HEK293 (cell line): ENCODE measurements around the gene TANGO2.

Source experiments
- EGR2 ChIP-seq: fragments of 450-650 bp; formaldehyde crosslinking; IDR thresholded peaks from 2 replicates; pipeline ENCODE4 v1.5.1; 2016; ENCODE audit warnings: low read depth, missing biosample characterization, missing genetic modification characterization
- GLI4 ChIP-seq: fragments of 450-650 bp; formaldehyde crosslinking; IDR thresholded peaks from 2 replicates; pipeline ENCODE4 v1.5.1; 2016; ENCODE audit warnings: missing biosample characterization, missing genetic modification characterization
- KLF16 ChIP-seq: fragments of 450-650 bp; formaldehyde crosslinking; IDR thresholded peaks from 2 replicates; pipeline ENCODE4 v1.5.1; 2017; ENCODE audit warnings: missing biosample characterization, missing genetic modification characterization
- KLF8 ChIP-seq: fragments of 450-650 bp; formaldehyde crosslinking; IDR thresholded peaks from 2 replicates; pipeline ENCODE4 v1.5.1; 2016; ENCODE audit warnings: missing biosample characterization, missing genetic modification characterization
- MEIS1 ChIP-seq: sonication (generic); formaldehyde crosslinking; IDR thresholded peaks from 2 replicates; pipeline ENCODE4 v1.8.1; 2022; ENCODE audit warnings: missing genetic modification reagents, mild to moderate bottlenecking, borderline replicate concordance
- MYNN ChIP-seq: fragments of 450-650 bp; formaldehyde crosslinking; IDR thresholded peaks from 2 replicates; pipeline ENCODE4 v1.5.1; 2016; ENCODE audit warnings: missing biosample characterization, missing genetic modification characterization, borderline replicate concordance
- SCRT1 ChIP-seq: fragments of 450-650 bp; formaldehyde crosslinking; IDR thresholded peaks from 2 replicates; pipeline ENCODE4 v1.5.1; 2016; ENCODE audit warnings: missing biosample characterization, missing genetic modification characterization, borderline replicate concordance
- SCRT2 ChIP-seq: fragments of 450-650 bp; formaldehyde crosslinking; IDR thresholded peaks from 2 replicates; pipeline ENCODE4 v1.5.1; 2016; ENCODE audit warnings: missing biosample characterization, missing genetic modification characterization
- SP3 ChIP-seq: fragments of 450-650 bp; formaldehyde crosslinking; IDR thresholded peaks from 2 replicates; pipeline ENCODE4 v1.5.1; 2016; ENCODE audit warnings: missing biosample characterization, missing genetic modification characterization
- WT1 ChIP-seq: fragments of 450-650 bp; formaldehyde crosslinking; IDR thresholded peaks from 2 replicates; pipeline ENCODE4 v1.5.1; 2016; ENCODE audit warnings: missing biosample characterization, missing genetic modification characterization
- ZBTB20 ChIP-seq: fragments of 450-650 bp; formaldehyde crosslinking; IDR thresholded peaks from 2 replicates; pipeline ENCODE4 v1.5.1; 2016; ENCODE audit warnings: missing biosample characterization, missing genetic modification characterization
- ZBTB21 ChIP-seq: fragments of 450-650 bp; formaldehyde crosslinking; IDR thresholded peaks from 2 replicates; pipeline ENCODE4 v1.5.1; 2017; ENCODE audit warnings: missing biosample characterization, missing genetic modification characterization
- ZFP37 ChIP-seq: fragments of 450-650 bp; formaldehyde crosslinking; IDR thresholded peaks from 2 replicates; pipeline ENCODE4 v1.5.1; 2016; ENCODE audit warnings: missing biosample characterization, missing genetic modification characterization
- ZFP69B ChIP-seq: fragments of 450-650 bp; formaldehyde crosslinking; IDR thresholded peaks from 2 replicates; pipeline ENCODE4 v1.5.1; 2016; ENCODE audit warnings: missing biosample characterization, missing genetic modification characterization
- ZNF121 ChIP-seq: fragments of 450-650 bp; formaldehyde crosslinking; IDR thresholded peaks from 2 replicates; pipeline ENCODE4 v1.5.1; 2016; ENCODE audit warnings: missing biosample characterization, missing genetic modification characterization
- ZNF23 ChIP-seq: fragments of 450-650 bp; formaldehyde crosslinking; IDR thresholded peaks from 2 replicates; pipeline ENCODE4 v1.5.1; 2016; ENCODE audit warnings: missing biosample characterization, missing genetic modification characterization, borderline replicate concordance
- ZNF404 ChIP-seq: fragments of 450-650 bp; formaldehyde crosslinking; IDR thresholded peaks from 2 replicates; pipeline ENCODE4 v1.5.1; 2017; ENCODE audit warnings: missing biosample characterization, missing genetic modification characterization
- ZNF514 ChIP-seq: fragments of 450-650 bp; formaldehyde crosslinking; IDR thresholded peaks from 2 replicates; pipeline ENCODE4 v1.5.1; 2016; ENCODE audit warnings: missing biosample characterization, missing genetic modification characterization
- ZNF561 ChIP-seq: fragments of 450-650 bp; IDR thresholded peaks from 2 replicates; pipeline ENCODE4 v1.5.1; 2018; ENCODE audit warnings: missing biosample characterization, missing genetic modification characterization, borderline replicate concordance
- ZNF571 ChIP-seq: fragments of 450-650 bp; formaldehyde crosslinking; IDR thresholded peaks from 2 replicates; pipeline ENCODE4 v1.5.0; 2017; ENCODE audit warnings: missing biosample characterization, missing genetic modification characterization
- ZNF610 ChIP-seq: fragments of 450-650 bp; formaldehyde crosslinking; IDR thresholded peaks from 2 replicates; pipeline ENCODE4 v1.5.1; 2016; ENCODE audit warnings: missing biosample characterization, missing genetic modification characterization, borderline replicate concordance
- ZNF843 ChIP-seq: fragments of 450-650 bp; formaldehyde crosslinking; IDR thresholded peaks from 2 replicates; pipeline ENCODE4 v1.5.1; 2016; ENCODE audit warnings: missing biosample characterization, missing genetic modification characterization
- ZSCAN16 ChIP-seq: fragments of 450-650 bp; formaldehyde crosslinking; IDR thresholded peaks from 2 replicates; pipeline ENCODE4 v1.5.1; 2016; ENCODE audit warnings: missing biosample characterization, missing genetic modification characterization
- TF ChIP-seq, protein P1 (sequence below): fragments of 450-650 bp; formaldehyde crosslinking; IDR thresholded peaks from 2 replicates; pipeline ENCODE4 v1.5.1; 2017; ENCODE audit warnings: missing biosample characterization, missing genetic modification characterization
- TF ChIP-seq, protein P2 (sequence below): fragments of 450-650 bp; formaldehyde crosslinking; IDR thresholded peaks from 2 replicates; pipeline ENCODE4 v1.5.1; 2016; ENCODE audit warnings: missing biosample characterization, missing genetic modification characterization, low read depth
- TF ChIP-seq, protein P3 (sequence below): fragments of 450-650 bp; formaldehyde crosslinking; IDR thresholded peaks from 2 replicates; pipeline ENCODE4 v1.5.1; 2016; ENCODE audit warnings: missing biosample characterization, missing genetic modification characterization
- TF ChIP-seq, protein P4 (sequence below): fragments of 450-650 bp; formaldehyde crosslinking; IDR thresholded peaks from 2 replicates; pipeline ENCODE4 v1.5.1; 2017; ENCODE audit warnings: missing biosample characterization, mild to moderate bottlenecking, missing genetic modification characterization, moderate library complexity
- TF ChIP-seq, protein P5 (sequence below): fragments of 450-650 bp; formaldehyde crosslinking; IDR thresholded peaks from 2 replicates; pipeline ENCODE4 v1.5.1; 2016; ENCODE audit warnings: missing biosample characterization, missing genetic modification characterization
- TF ChIP-seq, protein P6 (sequence below): fragments of 450-650 bp; formaldehyde crosslinking; IDR thresholded peaks from 2 replicates; pipeline ENCODE4 v1.5.1; 2016; ENCODE audit warnings: missing biosample characterization, missing genetic modification characterization
- TF ChIP-seq, protein P7 (sequence below): fragments of 450-650 bp; formaldehyde crosslinking; IDR thresholded peaks from 2 replicates; pipeline ENCODE4 v1.5.1; 2016; ENCODE audit warnings: missing biosample characterization, missing genetic modification characterization, borderline replicate concordance

The TANGO2 gene

DNA sequence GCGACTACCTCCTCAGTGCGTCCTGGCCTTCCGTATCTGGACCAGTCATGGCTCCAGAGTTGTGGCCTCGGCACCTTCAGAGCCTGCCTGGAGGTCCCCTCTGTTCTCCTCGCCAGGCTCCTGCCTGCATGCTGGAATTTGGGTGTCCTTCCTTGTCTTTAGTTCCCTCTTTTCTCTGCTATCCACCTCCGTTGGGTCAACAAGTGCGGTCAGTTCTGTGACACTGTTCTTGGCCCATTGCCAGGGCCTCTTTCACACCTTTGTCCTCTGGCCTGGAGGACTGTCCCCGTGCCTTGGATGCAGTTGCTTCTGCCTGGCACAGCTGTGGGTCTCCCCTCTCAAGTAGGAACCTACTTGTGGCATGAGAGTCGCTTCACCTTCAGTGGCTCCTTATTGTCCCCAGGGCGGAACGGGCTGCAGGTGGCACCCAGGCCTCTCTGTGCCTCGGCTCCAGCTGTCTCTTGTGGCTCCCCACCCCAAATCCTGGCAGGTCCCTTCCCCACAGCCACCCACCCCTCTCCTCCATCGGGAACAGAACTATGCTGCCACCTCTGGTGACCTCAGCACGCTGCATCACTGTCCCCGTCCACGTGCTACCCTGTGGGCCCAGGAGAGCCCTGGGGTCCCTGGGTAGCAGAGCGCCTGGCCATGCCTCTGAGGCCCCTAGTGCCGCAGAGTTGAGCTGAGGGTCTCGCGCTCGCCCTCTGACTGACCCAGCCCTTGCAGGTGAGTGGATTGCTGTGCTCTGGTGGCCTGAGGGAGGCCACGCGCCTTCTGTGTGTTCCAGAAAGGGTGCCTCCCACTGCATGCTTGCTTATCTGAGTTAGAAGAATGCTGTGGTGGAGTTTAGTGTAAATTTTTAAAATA lies 63.9 kb downstream of the TANGO2 start (continued):
- TF ChIP-seq ZSCAN16 (tag by site-specific recombination) = no peak
- TF ChIP-seq SCRT2 (tag by site-specific recombination) = peak; percentile 72
- TF ChIP-seq KLF8 (tag by site-specific recombination) = no peak
- TF ChIP-seq ZFP37 (tag by site-specific recombination) = no peak
- TF ChIP-seq EGR2 (tag by site-specific recombination) = no peak
- no peak for TF ChIP-seq ZNF571 (tag by site-specific recombination)
- TF ChIP-seq, protein P1, sequence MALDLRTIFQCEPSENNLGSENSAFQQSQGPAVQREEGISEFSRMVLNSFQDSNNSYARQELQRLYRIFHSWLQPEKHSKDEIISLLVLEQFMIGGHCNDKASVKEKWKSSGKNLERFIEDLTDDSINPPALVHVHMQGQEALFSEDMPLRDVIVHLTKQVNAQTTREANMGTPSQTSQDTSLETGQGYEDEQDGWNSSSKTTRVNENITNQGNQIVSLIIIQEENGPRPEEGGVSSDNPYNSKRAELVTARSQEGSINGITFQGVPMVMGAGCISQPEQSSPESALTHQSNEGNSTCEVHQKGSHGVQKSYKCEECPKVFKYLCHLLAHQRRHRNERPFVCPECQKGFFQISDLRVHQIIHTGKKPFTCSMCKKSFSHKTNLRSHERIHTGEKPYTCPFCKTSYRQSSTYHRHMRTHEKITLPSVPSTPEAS (tag by site-specific recombination) = no peak
- 0 out of 2 replicates have a peak, but pooled peaks have one; percentile 39 for TF ChIP-seq ZNF561 (tag by site-specific recombination)
- TF ChIP-seq ZBTB21 (tag by site-specific recombination) = no peak
- no peak for TF ChIP-seq ZNF404 (tag by site-specific recombination)
- TF ChIP-seq, protein P2, sequence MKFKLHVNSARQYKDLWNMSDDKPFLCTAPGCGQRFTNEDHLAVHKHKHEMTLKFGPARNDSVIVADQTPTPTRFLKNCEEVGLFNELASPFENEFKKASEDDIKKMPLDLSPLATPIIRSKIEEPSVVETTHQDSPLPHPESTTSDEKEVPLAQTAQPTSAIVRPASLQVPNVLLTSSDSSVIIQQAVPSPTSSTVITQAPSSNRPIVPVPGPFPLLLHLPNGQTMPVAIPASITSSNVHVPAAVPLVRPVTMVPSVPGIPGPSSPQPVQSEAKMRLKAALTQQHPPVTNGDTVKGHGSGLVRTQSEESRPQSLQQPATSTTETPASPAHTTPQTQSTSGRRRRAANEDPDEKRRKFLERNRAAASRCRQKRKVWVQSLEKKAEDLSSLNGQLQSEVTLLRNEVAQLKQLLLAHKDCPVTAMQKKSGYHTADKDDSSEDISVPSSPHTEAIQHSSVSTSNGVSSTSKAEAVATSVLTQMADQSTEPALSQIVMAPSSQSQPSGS (tag by site-specific recombination) = no peak
- no peak for TF ChIP-seq ZNF514
- TF ChIP-seq ZFP69B = peak; percentile 93
- TF ChIP-seq GLI4 (tag by site-specific recombination) = no peak
- TF ChIP-seq, protein P3, sequence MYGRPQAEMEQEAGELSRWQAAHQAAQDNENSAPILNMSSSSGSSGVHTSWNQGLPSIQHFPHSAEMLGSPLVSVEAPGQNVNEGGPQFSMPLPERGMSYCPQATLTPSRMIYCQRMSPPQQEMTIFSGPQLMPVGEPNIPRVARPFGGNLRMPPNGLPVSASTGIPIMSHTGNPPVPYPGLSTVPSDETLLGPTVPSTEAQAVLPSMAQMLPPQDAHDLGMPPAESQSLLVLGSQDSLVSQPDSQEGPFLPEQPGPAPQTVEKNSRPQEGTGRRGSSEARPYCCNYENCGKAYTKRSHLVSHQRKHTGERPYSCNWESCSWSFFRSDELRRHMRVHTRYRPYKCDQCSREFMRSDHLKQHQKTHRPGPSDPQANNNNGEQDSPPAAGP (tag by site-specific recombination) = no peak
- TF ChIP-seq MYNN (tag by site-specific recombination) = no peak
- TF ChIP-seq, protein P4, sequence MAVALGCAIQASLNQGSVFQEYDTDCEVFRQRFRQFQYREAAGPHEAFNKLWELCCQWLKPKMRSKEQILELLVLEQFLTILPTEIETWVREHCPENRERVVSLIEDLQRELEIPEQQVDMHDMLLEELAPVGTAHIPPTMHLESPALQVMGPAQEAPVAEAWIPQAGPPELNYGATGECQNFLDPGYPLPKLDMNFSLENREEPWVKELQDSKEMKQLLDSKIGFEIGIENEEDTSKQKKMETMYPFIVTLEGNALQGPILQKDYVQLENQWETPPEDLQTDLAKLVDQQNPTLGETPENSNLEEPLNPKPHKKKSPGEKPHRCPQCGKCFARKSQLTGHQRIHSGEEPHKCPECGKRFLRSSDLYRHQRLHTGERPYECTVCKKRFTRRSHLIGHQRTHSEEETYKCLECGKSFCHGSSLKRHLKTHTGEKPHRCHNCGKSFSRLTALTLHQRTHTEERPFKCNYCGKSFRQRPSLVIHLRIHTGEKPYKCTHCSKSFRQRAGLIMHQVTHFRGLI (tag by site-specific recombination) = no peak
- no peak for TF ChIP-seq KLF16 (tag by site-specific recombination)
- no peak for TF ChIP-seq ZNF23 (tag by site-specific recombination)
- no peak for TF ChIP-seq ZNF610 (tag by site-specific recombination)
- no peak for TF ChIP-seq MEIS1 (CRISPR knock-in tag)
- no peak for TF ChIP-seq WT1 (tag by site-specific recombination)
- TF ChIP-seq, protein P5, sequence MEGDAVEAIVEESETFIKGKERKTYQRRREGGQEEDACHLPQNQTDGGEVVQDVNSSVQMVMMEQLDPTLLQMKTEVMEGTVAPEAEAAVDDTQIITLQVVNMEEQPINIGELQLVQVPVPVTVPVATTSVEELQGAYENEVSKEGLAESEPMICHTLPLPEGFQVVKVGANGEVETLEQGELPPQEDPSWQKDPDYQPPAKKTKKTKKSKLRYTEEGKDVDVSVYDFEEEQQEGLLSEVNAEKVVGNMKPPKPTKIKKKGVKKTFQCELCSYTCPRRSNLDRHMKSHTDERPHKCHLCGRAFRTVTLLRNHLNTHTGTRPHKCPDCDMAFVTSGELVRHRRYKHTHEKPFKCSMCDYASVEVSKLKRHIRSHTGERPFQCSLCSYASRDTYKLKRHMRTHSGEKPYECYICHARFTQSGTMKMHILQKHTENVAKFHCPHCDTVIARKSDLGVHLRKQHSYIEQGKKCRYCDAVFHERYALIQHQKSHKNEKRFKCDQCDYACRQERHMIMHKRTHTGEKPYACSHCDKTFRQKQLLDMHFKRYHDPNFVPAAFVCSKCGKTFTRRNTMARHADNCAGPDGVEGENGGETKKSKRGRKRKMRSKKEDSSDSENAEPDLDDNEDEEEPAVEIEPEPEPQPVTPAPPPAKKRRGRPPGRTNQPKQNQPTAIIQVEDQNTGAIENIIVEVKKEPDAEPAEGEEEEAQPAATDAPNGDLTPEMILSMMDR (tag by site-specific recombination) = peak; percentile 76
- TF ChIP-seq ZNF843 (tag by site-specific recombination) = no peak
- TF ChIP-seq, protein P6, sequence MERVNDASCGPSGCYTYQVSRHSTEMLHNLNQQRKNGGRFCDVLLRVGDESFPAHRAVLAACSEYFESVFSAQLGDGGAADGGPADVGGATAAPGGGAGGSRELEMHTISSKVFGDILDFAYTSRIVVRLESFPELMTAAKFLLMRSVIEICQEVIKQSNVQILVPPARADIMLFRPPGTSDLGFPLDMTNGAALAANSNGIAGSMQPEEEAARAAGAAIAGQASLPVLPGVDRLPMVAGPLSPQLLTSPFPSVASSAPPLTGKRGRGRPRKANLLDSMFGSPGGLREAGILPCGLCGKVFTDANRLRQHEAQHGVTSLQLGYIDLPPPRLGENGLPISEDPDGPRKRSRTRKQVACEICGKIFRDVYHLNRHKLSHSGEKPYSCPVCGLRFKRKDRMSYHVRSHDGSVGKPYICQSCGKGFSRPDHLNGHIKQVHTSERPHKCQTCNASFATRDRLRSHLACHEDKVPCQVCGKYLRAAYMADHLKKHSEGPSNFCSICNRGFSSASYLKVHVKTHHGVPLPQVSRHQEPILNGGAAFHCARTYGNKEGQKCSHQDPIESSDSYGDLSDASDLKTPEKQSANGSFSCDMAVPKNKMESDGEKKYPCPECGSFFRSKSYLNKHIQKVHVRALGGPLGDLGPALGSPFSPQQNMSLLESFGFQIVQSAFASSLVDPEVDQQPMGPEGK (tag by site-specific recombination) = peak; percentile 48
- no peak for TF ChIP-seq ZBTB20
- TF ChIP-seq, protein P7, sequence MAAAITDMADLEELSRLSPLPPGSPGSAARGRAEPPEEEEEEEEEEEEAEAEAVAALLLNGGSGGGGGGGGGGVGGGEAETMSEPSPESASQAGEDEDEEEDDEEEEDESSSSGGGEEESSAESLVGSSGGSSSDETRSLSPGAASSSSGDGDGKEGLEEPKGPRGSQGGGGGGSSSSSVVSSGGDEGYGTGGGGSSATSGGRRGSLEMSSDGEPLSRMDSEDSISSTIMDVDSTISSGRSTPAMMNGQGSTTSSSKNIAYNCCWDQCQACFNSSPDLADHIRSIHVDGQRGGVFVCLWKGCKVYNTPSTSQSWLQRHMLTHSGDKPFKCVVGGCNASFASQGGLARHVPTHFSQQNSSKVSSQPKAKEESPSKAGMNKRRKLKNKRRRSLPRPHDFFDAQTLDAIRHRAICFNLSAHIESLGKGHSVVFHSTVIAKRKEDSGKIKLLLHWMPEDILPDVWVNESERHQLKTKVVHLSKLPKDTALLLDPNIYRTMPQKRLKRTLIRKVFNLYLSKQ = no peak
- TF ChIP-seq SCRT1 = 0 out of 2 replicates have a peak, but pooled peaks have one; percentile 34
- no peak for TF ChIP-seq SP3
- TF ChIP-seq ZNF121 (tag by site-specific recombination) = no peak
